ENCODE data around the gene MYOM1. TPM values are rescaled to one million over a fixed set of nuclear protein-coding genes. Genes with fewer than 3 reads are reported as not detected.

MYOM1 gene
- total RNA-seq (ENCODE audit: low replicate concordance) = 2.0 TPM in 2 replicates
- long read RNA-seq = 0 reads

DNA sequence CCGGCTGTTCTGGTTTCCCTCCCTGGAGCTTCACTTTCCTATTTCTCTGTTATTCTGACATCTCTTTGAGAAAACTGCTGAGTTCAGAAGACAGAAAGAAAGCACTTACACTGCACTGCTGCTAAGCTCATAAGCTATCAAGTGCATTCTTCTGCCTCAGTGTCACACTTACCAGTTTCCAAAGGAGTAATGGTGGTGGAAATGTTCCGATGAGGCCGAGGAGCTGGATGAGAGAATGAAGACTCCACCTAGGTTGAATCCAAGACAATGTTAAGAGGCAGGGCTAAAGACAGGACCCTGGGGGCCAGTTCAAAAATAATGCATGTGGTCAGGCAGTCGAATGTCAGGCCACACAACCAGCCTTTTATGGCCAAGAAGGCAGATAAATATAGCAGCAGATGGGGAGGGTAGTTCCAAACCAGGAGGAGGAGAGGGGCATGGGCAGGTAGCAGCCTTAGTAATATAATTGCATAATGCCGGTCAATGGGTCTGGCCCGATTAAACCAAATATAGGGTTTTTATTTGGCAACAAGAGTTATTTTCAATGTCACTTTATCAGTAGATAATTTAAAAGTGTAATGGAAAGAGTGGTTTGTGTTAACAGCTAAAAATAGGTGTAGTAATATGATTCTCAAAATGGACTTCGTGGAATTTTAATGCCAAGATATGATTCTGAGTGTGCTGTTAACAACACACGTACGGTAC is at the start of gene MYOM1:
Gene MYOM1, minus strand, starts transcription at position 338 of the 705 bp plus-strand sequence. CDS start 4,745 bp downstream, outside the sequence.
- no peaks in the 10 kb centered on the region for H3K27me3 Mint-ChIP-seq
- H3K4me1 Mint-ChIP-seq (ENCODE audit: unreplicated experiment) = peaks cover 34% of the 10 kb centered on the region
- TF ChIP-seq, protein P1, sequence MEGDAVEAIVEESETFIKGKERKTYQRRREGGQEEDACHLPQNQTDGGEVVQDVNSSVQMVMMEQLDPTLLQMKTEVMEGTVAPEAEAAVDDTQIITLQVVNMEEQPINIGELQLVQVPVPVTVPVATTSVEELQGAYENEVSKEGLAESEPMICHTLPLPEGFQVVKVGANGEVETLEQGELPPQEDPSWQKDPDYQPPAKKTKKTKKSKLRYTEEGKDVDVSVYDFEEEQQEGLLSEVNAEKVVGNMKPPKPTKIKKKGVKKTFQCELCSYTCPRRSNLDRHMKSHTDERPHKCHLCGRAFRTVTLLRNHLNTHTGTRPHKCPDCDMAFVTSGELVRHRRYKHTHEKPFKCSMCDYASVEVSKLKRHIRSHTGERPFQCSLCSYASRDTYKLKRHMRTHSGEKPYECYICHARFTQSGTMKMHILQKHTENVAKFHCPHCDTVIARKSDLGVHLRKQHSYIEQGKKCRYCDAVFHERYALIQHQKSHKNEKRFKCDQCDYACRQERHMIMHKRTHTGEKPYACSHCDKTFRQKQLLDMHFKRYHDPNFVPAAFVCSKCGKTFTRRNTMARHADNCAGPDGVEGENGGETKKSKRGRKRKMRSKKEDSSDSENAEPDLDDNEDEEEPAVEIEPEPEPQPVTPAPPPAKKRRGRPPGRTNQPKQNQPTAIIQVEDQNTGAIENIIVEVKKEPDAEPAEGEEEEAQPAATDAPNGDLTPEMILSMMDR (conservative IDR thresholded peaks at IDR 0.05) = no peak
- H3K27ac Mint-ChIP-seq = peak within 1 kb of the TSS; percentile 10
- peaks cover 4% of the 10 kb centered on the region for H3K9me3 Mint-ChIP-seq
- peak within 1 kb of the TSS; percentile 42 for H3K4me3 Mint-ChIP-seq
- H3K36me3 Mint-ChIP-seq = no peaks in the 10 kb centered on the region
- DNase-seq (ENCODE audit: extremely low spot score, unreplicated experiment) = no peak

DNA sequence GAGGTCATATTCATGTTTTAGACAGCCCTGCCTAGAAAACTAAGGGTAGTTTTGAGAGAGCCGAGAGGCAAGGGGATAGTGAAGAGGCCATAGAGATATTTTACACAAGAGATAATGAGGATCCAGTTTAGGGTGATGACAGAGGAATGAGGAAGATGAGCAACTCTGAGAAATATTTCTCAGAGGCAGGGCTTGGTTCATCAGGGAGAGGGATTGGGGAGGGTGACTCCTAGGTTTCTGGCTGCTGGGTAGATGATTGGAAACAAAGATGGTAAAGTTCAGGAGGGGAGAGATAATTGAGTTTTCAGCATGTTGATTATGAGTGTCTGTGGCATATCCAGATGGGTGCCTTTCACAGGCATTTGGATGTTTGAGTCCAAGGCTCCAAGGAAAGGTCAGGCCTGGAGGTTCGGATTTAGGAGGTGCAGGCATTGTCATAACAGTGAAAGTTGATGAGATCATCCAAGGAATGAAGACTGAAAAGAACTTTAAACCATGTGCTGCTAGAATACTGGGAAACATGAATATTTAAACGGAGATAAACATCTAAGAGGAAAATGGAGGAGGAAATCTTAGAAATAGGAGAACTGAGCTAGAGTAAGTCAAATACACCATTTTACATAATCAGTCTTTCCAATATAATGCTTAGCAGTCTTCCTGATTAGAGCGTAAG is 49.6 kb upstream of the MYOM1 start:
- peaks cover 17% of the 10 kb centered on the region for H3K36me3 Mint-ChIP-seq
- H3K27ac Mint-ChIP-seq = peak overlapping the region; percentile 93
- no peaks in the 10 kb centered on the region for H3K27me3 Mint-ChIP-seq
- TF ChIP-seq, protein P1 (conservative IDR thresholded peaks at IDR 0.05) = no peak
- H3K4me3 Mint-ChIP-seq = peak overlapping the region; percentile 50
- peaks cover 8% of the 10 kb centered on the region for H3K9me3 Mint-ChIP-seq
- DNase-seq (ENCODE audit: extremely low spot score, unreplicated experiment) = no peak
- peaks cover 34% of the 10 kb centered on the region for H3K4me1 Mint-ChIP-seq (ENCODE audit: unreplicated experiment)

- TF ChIP-seq, protein P1 (conservative IDR thresholded peaks at IDR 0.05) = no peak
- Mint-ChIP-seq H3K36me3 (peaks cover 13% of the 10 kb centered on the region), H3K27me3 (no peaks in the 10 kb centered on the region), H3K9me3 (peaks cover 8% of the 10 kb centered on the region), H3K4me1 (ENCODE audit: unreplicated experiment) (peaks cover 42% of the 10 kb centered on the region), H3K27ac (peak overlapping the region; percentile 93), H3K4me3 (peak overlapping the region; percentile 19)
- DNase-seq (ENCODE audit: extremely low spot score, unreplicated experiment) = no peak
These were observed 48.5 kb upstream of the MYOM1 start for GRCh38 chr18:3268306-3268705.

- peak overlapping the region; percentile 61 for H3K27ac Mint-ChIP-seq
- H3K4me1 Mint-ChIP-seq (ENCODE audit: unreplicated experiment) = peaks cover 49% of the 10 kb centered on the region
- peaks cover 5% of the 10 kb centered on the region for H3K36me3 Mint-ChIP-seq
- TF ChIP-seq, protein P1 (conservative IDR thresholded peaks at IDR 0.05) = no peak
- H3K27me3 Mint-ChIP-seq = no peaks in the 10 kb centered on the region
- DNase-seq (ENCODE audit: extremely low spot score, unreplicated experiment) = no peak
- peak overlapping the region; percentile 53 for H3K4me3 Mint-ChIP-seq
- peaks cover 8% of the 10 kb centered on the region for H3K9me3 Mint-ChIP-seq
These were observed 46.4 kb upstream of the MYOM1 start for GRCh38 chr18:3266062-3266608.

DNA sequence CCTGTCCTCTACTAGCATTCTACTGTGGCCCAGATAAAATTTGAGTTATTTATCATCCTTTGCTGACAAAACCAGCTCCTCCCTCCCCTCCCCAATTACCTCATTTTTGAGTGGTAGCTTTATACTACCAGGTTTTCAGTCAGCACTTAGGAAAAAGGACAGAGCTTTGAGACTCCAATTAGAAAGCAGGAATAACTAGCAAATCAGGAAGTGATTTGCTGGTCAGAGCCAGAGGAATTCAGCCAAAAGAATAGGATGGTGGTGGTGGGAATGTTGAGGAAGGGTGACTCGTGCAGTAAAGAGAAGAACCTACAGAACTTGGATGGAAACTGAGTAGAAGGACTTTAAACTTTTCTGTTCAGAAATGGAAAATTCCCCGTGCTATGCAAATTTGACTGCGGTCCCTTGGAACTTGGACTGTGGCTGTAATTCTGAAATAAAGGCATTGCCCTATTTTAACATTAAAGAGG is 45.8 kb upstream of the MYOM1 start:
- DNase-seq (ENCODE audit: extremely low spot score, unreplicated experiment) = no peak
- Mint-ChIP-seq H3K27ac (peak overlapping the region; percentile 61), H3K9me3 (peaks cover 8% of the 10 kb centered on the region), H3K4me1 (ENCODE audit: unreplicated experiment) (peaks cover 53% of the 10 kb centered on the region), H3K36me3 (peaks cover 8% of the 10 kb centered on the region), H3K4me3 (peak overlapping the region; percentile 53), H3K27me3 (no peaks in the 10 kb centered on the region)
- TF ChIP-seq, protein P1 (conservative IDR thresholded peaks at IDR 0.05) = no peak
